ENCODE measurements around the gene TBC1D22A.

GRCh38 chr22:47146941-47147340 lies 384.5 kb downstream of the TBC1D22A start:
- TF ChIP-seq, protein P1, sequence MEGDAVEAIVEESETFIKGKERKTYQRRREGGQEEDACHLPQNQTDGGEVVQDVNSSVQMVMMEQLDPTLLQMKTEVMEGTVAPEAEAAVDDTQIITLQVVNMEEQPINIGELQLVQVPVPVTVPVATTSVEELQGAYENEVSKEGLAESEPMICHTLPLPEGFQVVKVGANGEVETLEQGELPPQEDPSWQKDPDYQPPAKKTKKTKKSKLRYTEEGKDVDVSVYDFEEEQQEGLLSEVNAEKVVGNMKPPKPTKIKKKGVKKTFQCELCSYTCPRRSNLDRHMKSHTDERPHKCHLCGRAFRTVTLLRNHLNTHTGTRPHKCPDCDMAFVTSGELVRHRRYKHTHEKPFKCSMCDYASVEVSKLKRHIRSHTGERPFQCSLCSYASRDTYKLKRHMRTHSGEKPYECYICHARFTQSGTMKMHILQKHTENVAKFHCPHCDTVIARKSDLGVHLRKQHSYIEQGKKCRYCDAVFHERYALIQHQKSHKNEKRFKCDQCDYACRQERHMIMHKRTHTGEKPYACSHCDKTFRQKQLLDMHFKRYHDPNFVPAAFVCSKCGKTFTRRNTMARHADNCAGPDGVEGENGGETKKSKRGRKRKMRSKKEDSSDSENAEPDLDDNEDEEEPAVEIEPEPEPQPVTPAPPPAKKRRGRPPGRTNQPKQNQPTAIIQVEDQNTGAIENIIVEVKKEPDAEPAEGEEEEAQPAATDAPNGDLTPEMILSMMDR (IDR thresholded peaks at IDR 0.05; ENCODE audit: extremely low read depth in 1 of 2, insufficient read depth in 1 of 2, low read depth in 1 of 2, low read length in 2 of 2): no peak
- TF ChIP-seq POLR2AphosphoS5 (IDR thresholded peaks at IDR 0.05; ENCODE audit: insufficient read depth, low read depth, low read length) (no peak), EZH2 (IDR thresholded peaks at IDR 0.05; ENCODE audit: borderline replicate concordance, low read depth, low read length, severe bottlenecking) (no peak), FOS (IDR thresholded peaks at IDR 0.05; ENCODE audit: borderline replicate concordance, insufficient read depth, low read length) (no peak), JUN (IDR thresholded peaks at IDR 0.05; ENCODE audit: borderline replicate concordance, insufficient read depth, insufficient read length, low read depth) (no peak), POLR2A (IDR thresholded peaks at IDR 0.05; ENCODE audit: low read depth, low read length) (no peak), GATA2 (IDR thresholded peaks at IDR 0.05; ENCODE audit: insufficient read depth, insufficient read length, low read depth, low read length) (no peak), MYC (IDR thresholded peaks at IDR 0.05; ENCODE audit: low read depth, low read length) (no peak)
- TF ChIP-seq, protein P2, sequence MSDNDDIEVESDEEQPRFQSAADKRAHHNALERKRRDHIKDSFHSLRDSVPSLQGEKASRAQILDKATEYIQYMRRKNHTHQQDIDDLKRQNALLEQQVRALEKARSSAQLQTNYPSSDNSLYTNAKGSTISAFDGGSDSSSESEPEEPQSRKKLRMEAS (IDR thresholded peaks at IDR 0.05; ENCODE audit: insufficient read depth, insufficient read length): no peak
